ENCODE data around the gene SOCS6. TPM values are rescaled to one million over a fixed set of nuclear protein-coding genes. Genes with fewer than 3 reads are reported as not detected.

Gene SOCS6
- polyA plus RNA-seq, 1 of the 3 experiments (the other 2 are of a cell fraction), result 12.1 TPM

DNA sequence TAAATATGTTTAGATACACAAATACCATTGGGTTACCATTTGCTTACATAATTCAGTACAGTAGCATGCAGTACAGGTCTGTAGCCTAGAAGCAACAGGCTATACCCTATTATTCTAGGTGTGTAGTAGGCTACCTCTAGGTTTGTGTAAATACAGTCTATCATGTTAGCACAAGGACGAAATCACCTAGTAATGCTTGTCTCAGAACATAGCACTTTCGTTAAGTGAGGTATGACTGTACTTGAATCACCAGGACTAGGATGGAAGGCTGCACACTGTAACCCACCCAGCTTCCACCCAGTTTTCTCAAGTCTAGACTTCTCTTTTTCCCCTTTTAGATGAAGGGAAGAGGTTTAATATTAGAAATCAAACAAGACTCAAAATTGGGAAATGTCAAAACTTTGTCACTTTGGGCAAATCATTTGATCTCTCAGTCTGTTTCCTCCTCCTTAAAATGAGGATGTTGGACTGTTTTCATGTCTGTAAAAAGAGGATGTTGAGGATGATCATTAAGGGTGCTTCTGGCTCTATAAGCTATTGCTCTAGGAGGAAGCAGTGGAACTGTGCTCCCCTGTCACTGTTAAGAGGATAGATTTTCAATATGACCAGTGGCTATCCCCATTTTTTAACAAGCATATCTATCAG lies 3.7 kb upstream of the SOCS6 start (continued):
- no peak for TF ChIP-seq REST (IDR thresholded peaks at IDR 0.05; ENCODE audit: low read depth, low read length)
- TF ChIP-seq FOXJ3 (CRISPR knock-in tag; IDR thresholded peaks at IDR 0.05), result no peak
- TF ChIP-seq RXRA (IDR thresholded peaks at IDR 0.05; ENCODE audit: borderline replicate concordance, low read depth), result no peak
- no peak for TF ChIP-seq NRF1 (IDR thresholded peaks at IDR 0.05; ENCODE audit: low read depth, low read length)

DNA sequence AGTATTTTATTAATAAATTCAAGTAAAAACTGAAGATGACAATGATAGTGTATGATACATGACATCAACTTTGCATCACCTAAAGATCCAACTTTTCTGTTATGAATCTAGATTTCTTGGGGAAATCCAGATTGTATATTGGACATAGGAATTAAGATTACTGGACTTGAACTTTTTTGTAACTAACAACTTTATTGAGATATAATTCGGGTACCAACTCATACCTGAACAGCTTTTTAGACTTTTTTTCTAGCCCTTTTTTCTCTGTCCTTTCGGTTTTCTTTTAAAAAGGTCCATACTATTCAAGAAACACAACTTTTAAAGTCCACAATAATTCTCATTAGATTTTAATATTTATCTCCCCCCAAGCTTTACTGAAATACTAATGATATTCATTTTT lies 1.1 kb upstream of the SOCS6 start:
- peaks cover 32% of the 10 kb centered on the region for H3K79me2 ChIP-seq (ENCODE audit: insufficient read depth)
- no peak overlapping the region; the same call in 1 of the 2 replicates for H3K9ac ChIP-seq
- 98% methylated on average over 2 of the region's 2 CpGs for WGBS (ENCODE audit: low lambda C conversion rate)
- H3K4me3 ChIP-seq (ENCODE audit: low read depth in 2 of 2, low read length in 1 of 2), result peak overlapping the region in 1 of 2 experiments; percentile 74; a peak in 1 of 4 replicates
- DNase-seq, result no peak
- H3K27ac ChIP-seq (ENCODE audit: low read depth in 2 of 2, low read length in 1 of 2), result peak overlapping the region in 1 of 2 experiments; percentile 55; a peak in 1 of 4 replicates
- peaks cover 23% of the 10 kb centered on the region for H4K20me1 ChIP-seq (ENCODE audit: insufficient read depth)
- H2AFZ ChIP-seq (ENCODE audit: low read depth), result peak overlapping the region; percentile 85; the same call in 1 of the 2 replicates
- no peak for TF ChIP-seq SMC3 (IDR thresholded peaks at IDR 0.05; ENCODE audit: low read depth, low read length)
- TF ChIP-seq GABPA (IDR thresholded peaks at IDR 0.05; ENCODE audit: low read depth), result no peak
- TF ChIP-seq NRF1 (IDR thresholded peaks at IDR 0.05; ENCODE audit: low read depth, low read length), result no peak
- TF ChIP-seq, protein P1, sequence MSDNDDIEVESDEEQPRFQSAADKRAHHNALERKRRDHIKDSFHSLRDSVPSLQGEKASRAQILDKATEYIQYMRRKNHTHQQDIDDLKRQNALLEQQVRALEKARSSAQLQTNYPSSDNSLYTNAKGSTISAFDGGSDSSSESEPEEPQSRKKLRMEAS (IDR thresholded peaks at IDR 0.05; ENCODE audit: low read depth), result no peak
- TF ChIP-seq, protein P2, sequence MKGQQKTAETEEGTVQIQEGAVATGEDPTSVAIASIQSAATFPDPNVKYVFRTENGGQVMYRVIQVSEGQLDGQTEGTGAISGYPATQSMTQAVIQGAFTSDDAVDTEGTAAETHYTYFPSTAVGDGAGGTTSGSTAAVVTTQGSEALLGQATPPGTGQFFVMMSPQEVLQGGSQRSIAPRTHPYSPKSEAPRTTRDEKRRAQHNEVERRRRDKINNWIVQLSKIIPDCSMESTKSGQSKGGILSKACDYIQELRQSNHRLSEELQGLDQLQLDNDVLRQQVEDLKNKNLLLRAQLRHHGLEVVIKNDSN (IDR thresholded peaks at IDR 0.05; ENCODE audit: borderline replicate concordance, low read depth), result no peak
- H3K4me2 ChIP-seq, result peak overlapping the region; percentile 96; the same call in 1 of the 2 replicates
- H3K27me3 ChIP-seq (ENCODE audit: insufficient read depth), result no peaks in the 10 kb centered on the region
- H3K36me3 ChIP-seq (replicated peaks in 1 of 2; ENCODE audit: control insufficient read depth in 1 of 2, insufficient read depth in 2 of 2, low read length in 1 of 2), result peaks cover 0 to 5% of the 10 kb centered on the region in 2 experiments
- ChIA-PET POLR2A (no interaction called here), CTCF (interaction anchor here (2.2 kb wide), 1 partner anchor 92 kb away, joined by 7 read pairs; no protein-coding TSS in a partner anchor)
- peaks cover 10% of the 10 kb centered on the region for H3F3A ChIP-seq (replicated peaks; ENCODE audit: insufficient read depth)
- no peaks in the 10 kb centered on the region for H3K9me3 ChIP-seq
- no peaks in the 10 kb centered on the region for H3K9me2 ChIP-seq
- H3K4me1 ChIP-seq (ENCODE audit: control insufficient read depth in 1 of 2, insufficient read depth in 2 of 2, low read depth in 1 of 2, low read length in 1 of 2), result peaks cover 5 to 21% of the 10 kb centered on the region in 2 experiments; a peak in 3 of 4 replicates
